ENCODE results near the gene RNF40. TPM values are rescaled to one million over a fixed set of nuclear protein-coding genes. Genes with fewer than 3 reads are reported as not detected.

The RNF40 gene
- total and polyA plus RNA-seq, 2 of the 8 experiments (the other 6 are each of a cell fraction or from before 2014, with no cell fraction given): 38.5 to 68.7 TPM

- TF ChIP-seq HDAC6 (IDR thresholded peaks at IDR 0.05; ENCODE audit: low read depth, low read length) (no peak), GABPA (IDR thresholded peaks at IDR 0.05; ENCODE audit: borderline replicate concordance, insufficient read depth, low read length) (no peak), CTCF (IDR thresholded peaks at IDR 0.05; ENCODE audit: control extremely low read depth in 1 of 3, insufficient read depth in 1 of 3, low read depth in 1 of 3, low read length in 3 of 3) (peak in 2 of 3 experiments; percentile 8 to 10; a peak in 2 of 4 replicates), MAFK (IDR thresholded peaks at IDR 0.05; ENCODE audit: low read depth, low read length) (no peak)
- TF ChIP-seq, protein P1, sequence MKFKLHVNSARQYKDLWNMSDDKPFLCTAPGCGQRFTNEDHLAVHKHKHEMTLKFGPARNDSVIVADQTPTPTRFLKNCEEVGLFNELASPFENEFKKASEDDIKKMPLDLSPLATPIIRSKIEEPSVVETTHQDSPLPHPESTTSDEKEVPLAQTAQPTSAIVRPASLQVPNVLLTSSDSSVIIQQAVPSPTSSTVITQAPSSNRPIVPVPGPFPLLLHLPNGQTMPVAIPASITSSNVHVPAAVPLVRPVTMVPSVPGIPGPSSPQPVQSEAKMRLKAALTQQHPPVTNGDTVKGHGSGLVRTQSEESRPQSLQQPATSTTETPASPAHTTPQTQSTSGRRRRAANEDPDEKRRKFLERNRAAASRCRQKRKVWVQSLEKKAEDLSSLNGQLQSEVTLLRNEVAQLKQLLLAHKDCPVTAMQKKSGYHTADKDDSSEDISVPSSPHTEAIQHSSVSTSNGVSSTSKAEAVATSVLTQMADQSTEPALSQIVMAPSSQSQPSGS (IDR thresholded peaks at IDR 0.05; ENCODE audit: low read length): no peak
Measured at GRCh38 chr16:30728899-30729672, 33.0 kb upstream of the RNF40 start (continued).

Data from H1 (cell line).